ENCODE results near the gene NABP2.

Gene NABP2

GRCh38 chr12:56278905-56279304 lies 54.8 kb downstream of the NABP2 start:
- no peak for TF ChIP-seq CTCF (IDR thresholded peaks at IDR 0.05)
